DMS 273 (cell line): Measurements from ENCODE around the gene USP51.
"Not testable (repeated sequence)": the region's sequence is repeated elsewhere in the genome, so short reads cannot be mapped to it uniquely, and the experiment has no call there.

Source experiments
- DNase-seq: peaks from one replicate; lab custom pipeline; 2025; ENCODE audit not compliant: unreplicated experiment; lab: John Stamatoyannopoulos, UW

Gene USP51

DNA sequence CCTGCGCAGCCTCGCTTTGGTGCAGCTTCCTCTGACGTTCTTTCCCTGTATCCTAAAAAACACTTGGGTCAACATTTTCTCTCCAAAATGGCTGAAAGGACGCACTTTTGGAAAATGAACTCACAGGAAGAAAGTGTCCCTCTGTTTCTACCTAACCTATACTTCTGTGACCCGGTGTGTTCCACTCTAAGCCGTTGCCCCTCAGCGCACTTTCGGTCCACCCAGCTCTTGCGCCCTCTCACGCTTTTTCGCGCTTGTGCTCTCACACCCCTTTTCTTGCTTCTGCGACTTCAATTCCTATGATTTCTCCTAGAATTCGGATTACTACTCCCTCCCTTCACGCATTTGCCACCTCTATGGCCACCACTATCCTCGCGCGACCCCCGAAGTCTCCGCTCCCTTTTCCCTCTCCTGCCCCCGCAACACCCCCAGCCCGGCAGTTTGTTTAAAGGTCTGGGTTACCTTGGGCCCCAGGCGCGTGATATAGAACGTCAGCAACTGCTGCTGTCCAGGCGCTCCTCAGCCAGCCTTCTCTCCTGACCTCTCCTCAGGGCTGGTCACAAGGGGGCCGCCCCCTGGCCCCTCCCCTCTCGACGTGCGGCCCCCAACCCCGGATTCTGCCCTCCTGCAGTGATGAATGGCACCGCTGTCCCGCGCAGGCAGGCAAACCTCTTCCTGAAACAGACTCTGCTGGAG lies at the start of gene USP51:
Gene USP51, minus strand, starts transcription at position 535 of the 696 bp plus-strand sequence. CDS start 909 bp downstream, outside the sequence.
- peak; percentile 50 for DNase-seq

DNA sequence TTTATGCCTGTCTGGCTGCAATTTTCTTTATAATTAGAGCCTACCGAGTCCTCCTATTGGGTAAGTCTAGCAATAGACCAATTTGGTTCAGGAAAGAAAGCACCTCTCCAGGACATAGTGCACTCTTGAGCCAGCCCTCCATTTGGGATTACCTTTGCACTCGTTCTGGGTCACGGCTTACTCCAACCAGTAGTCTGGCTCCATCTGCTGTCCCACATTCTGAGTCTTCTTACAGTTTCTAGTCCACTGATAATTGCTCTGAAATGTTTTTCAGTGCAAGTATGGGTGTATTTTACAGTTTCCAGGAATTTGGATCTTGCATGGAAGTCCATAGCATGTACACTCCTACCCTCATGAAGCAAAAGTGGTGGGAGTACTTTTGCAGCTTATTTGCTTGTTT lies 34.8 kb upstream of the USP51 start:
- peak; percentile 5 for DNase-seq

DNA sequence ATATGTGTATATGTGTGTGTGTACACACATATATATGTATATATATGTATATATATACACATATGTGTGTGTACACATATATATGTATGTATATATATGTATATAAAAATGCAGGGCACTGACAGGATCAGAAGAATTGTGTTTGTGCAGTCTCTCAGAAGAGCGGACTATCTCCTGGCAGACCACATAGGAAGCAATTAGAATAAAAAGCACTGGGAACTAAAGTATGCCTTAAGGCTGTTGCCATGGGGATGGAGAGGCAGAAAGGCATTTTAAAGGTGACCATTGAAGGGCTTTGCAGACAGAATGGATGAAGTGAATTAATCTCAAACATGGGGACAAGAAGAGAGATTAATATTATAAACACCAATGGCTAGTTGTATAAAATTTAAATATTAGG lies 33.7 kb upstream of the USP51 start:
- DNase-seq, result no peak

DNA sequence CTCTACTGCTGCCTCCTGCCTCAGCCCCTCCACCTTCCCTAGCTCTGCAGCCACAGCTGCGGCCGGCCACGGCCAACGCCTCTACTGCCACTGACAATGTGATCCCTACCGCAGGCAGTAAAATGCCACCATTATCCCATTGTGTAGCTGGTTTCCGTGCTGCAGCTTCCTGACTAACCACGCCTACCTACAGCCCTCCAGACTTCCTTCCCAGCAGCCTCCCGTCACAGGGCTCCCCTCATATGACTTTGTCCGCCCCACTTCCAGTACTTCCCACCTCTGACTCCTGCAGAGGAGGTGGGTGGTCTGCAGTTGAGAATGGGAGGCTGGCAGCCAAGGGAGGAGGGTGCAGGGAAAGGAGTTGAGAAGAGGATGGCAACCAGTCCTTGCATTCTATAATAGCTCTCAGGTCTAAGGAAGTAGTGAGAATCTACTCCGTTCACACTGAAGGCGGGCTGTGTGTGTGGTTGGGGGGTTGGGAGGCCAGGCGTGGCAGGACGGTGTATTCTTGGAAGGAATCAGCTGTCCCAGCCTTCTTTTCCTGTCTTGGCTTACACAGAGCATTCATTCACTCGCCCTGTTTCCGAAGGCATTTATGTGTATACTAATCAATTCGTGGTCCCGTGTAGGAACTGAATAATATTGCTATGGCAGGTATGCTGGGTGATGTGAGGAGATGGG lies 33.1 kb upstream of the USP51 start:
- DNase-seq, result no peak

DNA sequence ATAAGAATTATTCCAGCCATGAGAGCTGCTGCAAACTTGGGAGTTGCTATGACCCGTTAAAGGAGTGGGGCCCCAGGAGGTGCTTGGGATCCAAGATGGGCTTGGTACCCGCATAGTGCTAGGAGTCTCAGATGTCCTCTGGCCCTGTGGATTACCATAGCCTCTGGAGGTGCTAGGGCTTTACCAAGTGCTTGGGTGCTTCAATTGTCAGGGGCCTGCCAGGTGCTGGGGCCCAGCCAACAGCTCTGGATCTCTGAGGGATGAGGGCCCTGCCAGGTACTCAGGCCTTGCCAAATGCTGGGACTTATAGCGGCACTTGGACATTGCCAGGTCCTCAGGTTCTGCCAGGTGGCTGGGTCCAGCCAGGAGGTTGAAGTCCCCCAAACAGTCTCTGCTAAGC lies 32.0 kb upstream of the USP51 start:
- no peak for DNase-seq

DNA sequence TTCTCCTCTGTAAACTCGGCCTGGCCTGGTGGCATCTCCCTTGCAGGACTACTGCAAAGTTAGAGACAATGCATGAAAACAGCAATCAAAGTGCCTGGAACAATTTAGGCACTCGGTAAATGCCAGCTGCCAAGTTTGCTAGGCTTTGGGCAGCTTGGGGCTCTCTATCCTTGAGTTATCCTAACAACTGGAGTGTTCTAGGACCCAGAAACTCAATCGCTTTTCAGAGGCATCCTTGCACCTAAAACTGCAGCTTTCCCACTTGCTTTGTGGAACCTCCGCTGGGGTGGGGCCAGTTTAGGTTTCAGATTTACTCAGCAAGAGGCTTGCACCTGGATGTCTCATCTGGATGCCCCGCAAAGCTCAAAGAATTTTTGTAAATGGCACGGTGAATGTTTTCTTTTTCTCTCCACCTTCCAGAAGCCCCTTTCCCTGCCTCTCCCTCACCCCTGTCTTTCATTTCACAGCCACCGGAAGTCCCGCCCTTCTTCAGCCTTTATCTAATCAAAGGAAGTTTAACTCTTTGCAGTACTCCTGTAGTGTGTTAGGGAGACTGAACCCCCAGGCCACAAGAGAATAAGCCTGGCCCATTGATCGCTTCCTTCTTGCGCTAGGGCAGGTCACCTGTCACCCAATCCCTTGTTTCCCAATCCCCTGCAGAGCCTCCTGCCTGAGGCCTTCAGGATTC lies 27.3 kb upstream of the USP51 start:
- DNase-seq, result not testable (repeated sequence)

DNA sequence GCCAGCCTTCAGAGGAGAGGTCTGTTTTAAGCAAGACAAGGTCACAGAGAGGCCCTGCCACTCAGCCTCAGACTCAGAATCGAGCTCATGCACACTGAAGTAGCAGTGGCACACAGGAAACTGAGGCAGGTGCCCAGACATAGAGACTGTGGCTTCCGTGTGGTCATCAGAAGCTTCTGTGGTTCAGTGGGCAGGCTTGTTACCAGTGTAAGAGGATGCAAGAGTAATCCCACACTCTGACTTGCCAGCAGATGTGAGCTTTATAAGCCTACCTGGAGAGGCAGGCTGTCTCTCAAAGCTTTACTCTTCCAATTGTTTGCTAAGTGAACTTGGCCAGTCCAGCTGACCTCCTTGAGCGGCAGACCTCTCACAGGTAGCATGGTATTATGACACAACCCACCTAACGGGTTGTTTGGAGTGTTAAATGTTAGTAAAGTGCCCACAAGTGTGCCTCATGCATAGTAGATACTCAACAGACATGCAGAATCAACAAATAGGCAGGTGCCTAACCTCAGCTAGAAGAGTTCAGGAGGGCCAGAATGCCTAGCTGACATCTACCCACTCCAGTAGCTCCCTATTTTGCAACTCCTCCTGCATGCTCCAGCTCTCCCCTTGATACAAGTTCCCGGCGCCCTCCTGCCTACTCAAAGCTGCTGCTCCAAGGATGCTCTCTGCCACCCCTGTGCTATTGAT lies 23.5 kb upstream of the USP51 start:
- not testable (repeated sequence) for DNase-seq

DNA sequence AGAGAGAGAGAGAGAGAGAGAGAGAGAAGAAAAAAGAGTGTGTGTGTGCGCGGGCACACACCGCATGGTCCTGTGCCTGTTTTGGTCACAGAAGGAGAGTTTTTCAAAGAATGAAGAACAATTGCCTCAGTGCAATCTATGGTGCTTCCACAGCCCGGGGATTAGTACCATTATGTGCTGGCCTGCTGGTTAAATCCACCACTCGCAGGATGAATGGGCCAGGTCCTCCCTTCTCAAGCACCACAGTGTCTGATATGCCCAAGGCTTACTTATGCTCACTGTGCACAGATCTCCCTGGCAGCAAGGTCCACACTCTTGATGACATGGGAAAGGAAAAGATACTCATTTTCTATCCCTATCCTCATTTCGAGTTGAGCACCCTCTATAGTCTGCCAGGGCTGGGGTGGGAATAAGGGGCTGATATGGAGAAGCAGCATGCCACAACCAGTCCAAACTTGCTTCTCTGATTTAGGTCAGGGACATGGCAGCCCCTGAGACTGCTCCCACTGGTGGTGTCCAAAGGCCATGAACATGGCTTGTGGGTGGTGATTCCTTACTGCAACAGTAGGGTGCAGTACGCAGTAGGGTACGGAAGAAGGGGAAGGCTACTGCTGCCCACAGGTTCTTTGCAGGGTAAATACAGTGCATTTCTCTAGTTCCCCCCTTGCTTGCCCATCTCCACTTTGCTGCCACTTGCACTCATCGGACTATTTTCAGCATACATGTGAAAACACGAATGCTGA lies 18.9 kb upstream of the USP51 start:
- not testable (repeated sequence) for DNase-seq

DNA sequence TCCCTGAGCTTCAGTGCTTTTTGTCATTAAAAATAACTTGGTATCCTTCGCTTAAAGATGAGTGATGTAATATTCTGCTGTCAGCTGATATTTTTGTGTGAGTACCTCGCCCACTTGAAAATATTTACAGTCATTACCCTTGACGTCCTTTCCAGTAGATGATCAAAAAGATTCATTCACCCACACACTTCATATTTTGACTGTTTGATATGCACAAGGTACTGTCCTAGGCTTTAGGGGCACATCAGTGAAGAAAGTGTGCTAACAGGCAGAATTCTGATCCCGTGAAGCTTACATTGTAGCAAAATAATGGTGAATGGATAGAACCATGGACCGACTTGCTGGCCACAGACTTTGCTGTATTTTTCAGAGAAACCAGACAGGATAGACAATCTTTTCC lies 18.1 kb upstream of the USP51 start:
- not testable (repeated sequence) for DNase-seq

DNA sequence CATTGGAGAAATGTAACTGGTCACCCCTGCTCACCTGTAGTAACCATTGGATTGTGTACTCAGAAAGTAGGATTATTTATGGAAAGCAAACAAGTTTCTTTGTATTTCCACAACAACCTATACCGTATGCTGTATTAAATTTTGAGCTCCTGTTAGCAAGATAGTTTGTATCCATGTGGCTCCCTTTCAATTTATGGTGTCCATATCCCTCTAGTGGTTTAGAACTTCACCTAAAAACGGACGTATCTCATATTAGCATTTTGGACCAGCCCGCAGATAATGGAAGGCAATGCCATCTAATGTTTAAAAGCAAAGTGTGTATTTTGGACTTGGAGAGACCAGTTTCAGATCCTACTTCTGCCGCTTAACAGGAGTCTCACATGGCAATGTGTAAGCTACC lies 17.4 kb upstream of the USP51 start:
- DNase-seq, result not testable (repeated sequence)

DNA sequence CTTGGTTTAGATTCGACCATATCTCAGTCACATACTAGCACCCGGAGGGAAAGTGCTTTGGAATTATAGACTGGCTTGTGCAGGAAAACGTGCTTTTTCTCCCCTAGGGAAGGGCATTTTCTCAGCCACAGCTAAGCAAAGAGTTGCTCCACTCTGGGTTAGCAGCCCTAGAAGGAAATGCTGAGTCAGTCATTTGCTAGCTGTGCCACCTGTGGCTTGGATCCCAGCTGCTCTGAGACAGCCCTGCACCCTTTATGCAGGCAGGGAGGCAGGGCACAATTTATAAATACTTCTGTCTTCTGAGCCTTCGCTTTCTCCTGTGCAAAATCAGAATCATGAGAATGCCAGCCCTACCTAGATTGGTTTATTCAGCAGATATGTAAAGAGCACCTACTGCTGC lies 1.3 kb upstream of the USP51 start:
- DNase-seq, result no peak

DNA sequence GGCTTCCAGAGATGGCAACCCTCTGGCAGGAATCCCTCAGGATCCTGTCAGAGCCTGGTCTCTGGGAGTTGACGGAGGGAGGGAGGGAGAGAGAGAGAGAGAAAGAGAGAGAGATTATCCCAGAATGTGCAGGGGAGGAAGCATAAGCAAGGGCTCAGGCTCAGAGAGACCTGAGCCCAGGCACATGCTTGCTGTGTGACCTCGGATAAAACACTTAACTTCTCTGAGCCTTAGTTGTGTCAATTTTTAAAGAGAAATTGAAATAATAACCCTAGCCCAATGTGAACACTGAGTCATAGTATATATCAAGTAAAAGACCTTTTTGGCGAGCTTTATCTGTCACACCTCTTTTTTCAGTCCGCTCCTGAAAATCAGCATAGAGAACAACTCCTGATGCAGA lies 473 bp upstream of the USP51 start:
- no peak for DNase-seq

DNA sequence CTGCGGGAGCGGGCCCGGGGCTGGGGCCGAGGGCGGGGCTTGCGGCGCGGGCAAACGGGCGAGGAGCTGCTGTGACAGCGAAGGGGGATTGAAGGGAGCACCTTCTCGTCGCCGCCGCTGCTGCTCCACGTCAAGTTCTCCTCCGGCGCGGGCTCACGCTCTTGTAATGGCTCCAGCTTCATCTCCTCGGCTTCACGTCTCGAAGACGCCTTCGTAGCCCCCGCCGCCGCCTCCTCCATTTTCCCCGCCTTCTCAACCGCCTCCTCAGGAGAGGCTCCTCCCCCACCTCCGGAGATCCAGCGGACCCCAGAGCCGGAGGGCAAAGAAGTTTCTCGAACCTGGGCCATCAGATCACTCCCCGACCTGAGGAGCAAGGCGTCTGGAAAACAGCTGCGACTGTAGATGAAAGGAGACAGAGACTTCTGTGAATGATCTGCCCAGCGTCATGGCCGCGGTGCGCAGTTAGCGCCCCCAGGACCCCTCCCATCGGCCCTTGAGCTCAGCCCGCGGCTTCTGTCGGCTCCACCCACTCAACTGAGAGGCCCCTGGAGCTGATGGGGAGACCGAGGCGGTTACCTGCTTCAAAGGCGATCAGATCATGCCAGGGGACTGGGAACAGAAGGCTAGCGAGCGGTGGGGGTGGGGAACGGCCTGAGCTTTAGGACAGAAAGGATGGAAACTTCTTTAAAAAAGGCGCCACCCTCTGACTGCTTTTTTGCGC lies 895 bp downstream of the USP51 start:
- DNase-seq, result peak; percentile 64

DNA sequence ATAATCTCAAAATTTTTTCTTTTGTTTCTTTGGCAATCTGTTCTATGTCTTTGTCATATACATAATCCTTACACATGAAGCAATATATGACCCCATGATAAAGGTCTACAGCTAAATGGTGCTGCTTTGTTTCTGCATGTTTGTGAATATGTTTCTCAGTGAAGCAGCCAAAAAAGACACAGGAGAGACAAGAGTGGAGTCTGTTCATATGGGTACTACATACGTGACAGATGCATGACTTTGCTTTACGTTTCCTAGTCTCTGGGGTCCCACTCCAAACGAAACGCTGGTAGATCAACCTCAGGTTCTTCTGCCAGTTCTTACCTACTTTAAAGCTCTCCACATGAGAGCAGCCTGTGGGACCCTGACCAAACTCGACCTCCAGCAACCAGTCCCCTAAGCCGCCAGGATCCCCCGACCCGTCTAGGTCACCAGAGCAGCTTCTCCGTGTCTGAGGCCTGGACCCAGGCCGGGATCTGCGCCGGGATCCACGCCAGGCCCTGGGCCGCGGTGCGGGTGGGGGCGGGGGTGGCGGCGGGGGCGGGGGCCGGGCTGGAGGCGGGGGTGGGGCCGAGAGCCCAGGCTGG lies 1.5 kb downstream of the USP51 start:
- no peak for DNase-seq

DNA sequence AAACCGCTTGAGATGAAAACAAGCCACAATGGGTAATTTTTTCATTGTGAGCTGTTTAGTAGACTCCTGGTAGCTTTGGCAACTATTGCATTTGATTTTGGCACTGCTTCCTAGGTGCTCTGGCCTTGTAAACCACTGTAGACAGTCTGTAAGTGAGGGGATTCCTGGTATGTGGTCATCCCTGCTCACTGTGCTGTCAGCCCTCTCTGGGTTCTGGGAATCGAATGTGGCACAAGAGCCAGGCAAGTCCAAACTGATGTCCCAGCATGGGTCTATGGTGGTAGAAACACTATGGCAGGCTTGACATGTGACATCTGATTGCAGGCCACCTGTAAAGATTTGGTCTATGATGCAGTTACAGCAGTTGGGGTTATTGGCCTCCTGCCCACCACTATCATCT lies 2.5 kb downstream of the USP51 start:
- DNase-seq, result no peak

DNA sequence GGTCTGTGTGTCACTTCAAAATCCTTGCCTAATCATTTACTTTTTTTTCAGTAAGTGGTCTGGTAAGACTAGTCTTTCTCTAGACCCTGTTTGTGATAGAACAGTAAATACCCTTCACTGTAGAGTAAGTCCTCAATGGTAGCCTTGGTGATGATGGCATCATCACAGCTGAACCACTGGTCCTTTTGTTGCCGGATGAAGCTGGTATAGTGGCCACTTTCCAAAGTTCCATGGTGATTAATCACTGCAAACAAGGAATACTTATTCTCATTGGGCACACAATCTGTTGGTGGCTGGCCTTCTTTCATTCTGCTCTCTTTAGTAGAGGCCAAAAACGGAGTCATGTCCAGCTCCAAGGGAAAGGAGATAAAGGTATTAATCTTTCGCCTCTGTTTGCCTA lies 2.9 kb downstream of the USP51 start:
- no peak for DNase-seq

DNA sequence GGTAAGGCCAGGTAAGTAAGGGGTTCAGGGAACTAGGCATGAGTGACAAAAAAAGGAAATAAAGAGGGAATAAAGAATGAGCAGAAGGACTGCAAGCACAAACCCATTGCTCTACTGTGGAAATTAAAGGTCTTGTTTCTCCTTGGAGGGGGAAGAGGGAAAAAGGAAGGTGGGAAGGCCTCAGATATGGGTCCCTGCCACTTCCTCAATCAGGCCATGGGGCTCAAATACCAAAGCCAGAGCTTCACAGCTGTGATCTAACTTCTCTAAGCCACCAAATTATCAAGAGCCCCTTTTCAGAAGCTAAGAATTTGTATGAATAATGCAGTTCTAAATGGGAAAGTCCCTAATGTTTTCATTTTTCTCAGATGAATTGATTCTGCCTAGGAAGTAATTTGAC lies 4.7 kb downstream of the USP51 start:
- no peak for DNase-seq

DNA sequence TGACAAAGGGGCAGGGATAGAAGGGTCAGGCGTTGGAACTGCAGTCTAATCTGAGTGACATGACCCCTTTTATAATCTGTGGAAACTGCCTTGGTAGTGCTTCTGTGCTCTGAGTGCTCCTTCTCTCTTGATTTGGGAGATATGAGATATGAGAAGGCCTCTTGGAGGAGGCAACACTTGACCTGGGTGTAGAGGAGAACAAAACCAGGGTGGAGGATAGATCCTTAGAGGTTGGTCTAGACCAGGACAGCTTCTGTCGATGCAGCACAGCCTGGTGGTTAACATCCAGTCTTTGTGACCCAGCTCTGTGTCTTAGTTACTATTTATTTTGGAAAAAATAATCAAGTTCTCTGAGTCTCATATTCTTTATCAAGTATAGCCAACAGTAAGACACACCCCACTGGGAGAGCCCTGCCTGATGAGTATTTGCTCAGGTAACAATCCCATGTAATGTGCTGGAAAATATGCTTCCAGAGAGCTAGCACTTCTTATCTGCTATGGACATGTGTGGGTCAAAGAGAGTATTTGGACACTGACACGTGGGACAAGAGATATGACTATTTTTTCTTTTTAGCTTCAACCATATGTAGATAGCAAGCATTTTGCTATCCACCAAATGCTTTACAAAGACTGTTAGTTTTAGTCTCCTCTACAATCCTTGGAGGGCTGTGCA lies 9.1 kb downstream of the USP51 start:
- no peak for DNase-seq

DNA sequence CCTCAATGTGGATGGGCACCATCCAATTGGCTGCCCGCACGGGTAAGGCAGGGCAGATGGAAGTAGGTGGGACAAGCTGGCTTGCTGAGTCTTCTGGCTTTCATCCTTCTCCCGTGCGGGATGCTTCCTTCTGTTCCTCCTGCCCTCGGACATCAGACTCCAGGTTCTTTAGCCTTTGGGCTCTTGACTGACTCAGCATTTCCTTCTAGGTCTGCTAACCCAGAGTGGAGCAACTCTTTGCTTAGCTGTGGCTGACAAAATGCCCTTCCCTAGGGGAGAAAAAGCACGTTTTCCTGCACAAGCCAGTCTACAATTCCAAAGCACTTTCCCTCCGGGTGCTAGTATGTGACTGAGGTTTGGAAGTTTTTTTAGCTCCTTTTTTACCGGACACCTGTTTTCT lies 9.7 kb downstream of the USP51 start:
- DNase-seq, result not testable (repeated sequence)
